BLaER1 treated with 17β-estradiol and CSF1 and Interleukin-3, amounts not matched to agents 10 nM and 100 nM (cell line): ENCODE data around the gene ANGEL1.
A peak's percentile ranks its signal among the peaks of the same experiment; 100 is the strongest.

ENCODE experiments used
- H3K27ac ChIP-seq, 11 experiments: shearing (Covaris generic); formaldehyde crosslinking; 2 replicates each; pipeline ENCODE4 v1.8.1; 2022
- H3K27me3 ChIP-seq, 11 experiments: shearing (Covaris generic); formaldehyde crosslinking; 2 replicates each; pipeline ENCODE4 v1.8.1; 2022
- H3K36me3 ChIP-seq, 11 experiments: shearing (Covaris generic); formaldehyde crosslinking; 2 replicates each; pipeline ENCODE4 v1.8.1; 2022
- H3K4me1 ChIP-seq, 10 experiments: shearing (Covaris generic); formaldehyde crosslinking; 2 replicates each; pipeline ENCODE4 v1.8.1; 2022
- H3K4me2 ChIP-seq, 11 experiments: shearing (Covaris generic); formaldehyde crosslinking; 2 replicates each; pipeline ENCODE4 v1.8.1; 2022
- H3K4me3 ChIP-seq, 10 experiments: shearing (Covaris generic); formaldehyde crosslinking; 2 replicates each; pipeline ENCODE4 v1.8.1; 2022
- H3K9ac ChIP-seq, 11 experiments: shearing (Covaris generic); formaldehyde crosslinking; 2 replicates each; pipeline ENCODE4 v1.8.1; 2022
- H3K9me3 ChIP-seq, 11 experiments: shearing (Covaris generic); formaldehyde crosslinking; replicated peaks in 1 of 11; 2 replicates each; pipeline ENCODE4 v1.8.1; 2022
- H4K20me1 ChIP-seq, 11 experiments: shearing (Covaris generic); formaldehyde crosslinking; 2 replicates each; pipeline ENCODE4 v1.8.1; 2022
- Cebpa-rat ChIP-seq, 11 experiments: shearing (Covaris generic); IDR thresholded peaks; 2 replicates each; pipeline ENCODE4 v1.8.1; 2022

ANGEL1 gene

DNA sequence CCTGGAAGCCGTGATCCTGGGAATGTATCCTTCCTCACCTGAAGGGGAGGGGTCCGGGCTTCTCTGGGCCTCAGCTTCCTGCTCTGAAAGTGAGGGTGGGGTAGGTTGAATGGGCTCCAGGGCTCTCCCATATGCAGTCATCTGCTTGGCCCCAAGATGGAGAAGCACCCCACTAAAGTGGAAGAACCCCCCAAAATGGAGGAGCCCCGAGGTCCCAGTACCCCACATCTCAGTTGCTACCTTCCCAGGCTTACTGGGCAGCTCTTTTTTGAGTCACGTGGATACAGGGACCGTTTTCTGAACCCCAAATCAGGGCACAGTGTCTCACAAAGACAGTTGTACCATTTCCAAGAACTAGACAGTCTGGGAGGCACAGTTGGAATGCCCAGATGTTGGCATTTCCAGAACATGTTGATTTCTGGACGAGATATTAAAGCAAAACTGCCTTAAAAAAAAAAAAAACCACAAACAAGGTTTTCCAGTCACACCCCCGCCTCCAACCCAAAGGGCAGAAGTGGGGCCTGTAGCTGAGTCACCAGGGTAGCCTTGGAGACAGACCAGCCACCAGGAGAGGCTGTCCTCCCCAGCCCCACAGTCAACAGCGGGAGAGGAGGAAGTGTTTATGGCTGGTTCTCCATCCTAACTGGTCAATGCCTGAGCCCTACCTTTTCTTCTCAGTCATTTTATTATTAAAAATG lies 39.3 kb downstream of the ANGEL1 start:
- Histone ChIP-seq H3K27ac (peak overlapping the region in 8 of 11 experiments; percentile 13 to 90 (median 72); a peak in 13 of 22 replicates), H3K4me3 (peak overlapping the region in 5 of 10 experiments; percentile 6 to 48 (median 26); a peak in 7 of 20 replicates), H3K4me2 (peak overlapping the region; percentile 8 to 98 (median 77); a peak in 20 of 22 replicates), H4K20me1 (no peaks in the 10 kb centered on the region; a peak in 1 of 22 replicates), H3K36me3 (peaks cover 0 to under 1% (median 0%) of the 10 kb centered on the region in 11 experiments; a peak in 4 of 22 replicates), H3K9me3 (no peaks in the 10 kb centered on the region), H3K9ac (peak overlapping the region in 7 of 11 experiments; percentile 1 to 79 (median 60); a peak in 10 of 22 replicates), H3K4me1 (peaks cover 33 to 100% (median 76%) of the 10 kb centered on the region in 10 experiments), H3K27me3 (no peaks in the 10 kb centered on the region)
- TF ChIP-seq Cebpa-rat (IDR thresholded peaks at IDR 0.05), result no peak

GRCh38 chr14:76772300-76773187 lies 40.1 kb downstream of the ANGEL1 start:
- Histone ChIP-seq H3K36me3 (no peaks in the 10 kb centered on the region; a peak in 1 of 22 replicates), H3K4me2 (peak overlapping the region; percentile 8 to 98 (median 77); a peak in 18 of 22 replicates), H3K27me3 (no peaks in the 10 kb centered on the region), H4K20me1 (no peaks in the 10 kb centered on the region; a peak in 1 of 22 replicates), H3K9ac (peak overlapping the region in 7 of 11 experiments; percentile 1 to 79 (median 60); a peak in 9 of 22 replicates), H3K27ac (peak overlapping the region in 8 of 11 experiments; percentile 13 to 90 (median 72); a peak in 13 of 22 replicates), H3K4me1 (peaks cover 41 to 100% (median 81%) of the 10 kb centered on the region in 10 experiments), H3K9me3 (no peaks in the 10 kb centered on the region), H3K4me3 (peak overlapping the region in 5 of 10 experiments; percentile 6 to 48 (median 26); a peak in 6 of 20 replicates)
- no peak for TF ChIP-seq Cebpa-rat (IDR thresholded peaks at IDR 0.05)

GRCh38 chr14:76771437-76771980 lies 41.2 kb downstream of the ANGEL1 start:
- H3K9ac ChIP-seq, result peak overlapping the region in 1 of 11 experiments; percentile 21; a peak in 1 of 22 replicates
- no peak for TF ChIP-seq Cebpa-rat (IDR thresholded peaks at IDR 0.05)
- peak overlapping the region in 10 of 11 experiments; percentile 11 to 98 (median 64); a peak in 19 of 22 replicates for H3K4me2 ChIP-seq

GRCh38 chr14:76770521-76771436 lies 41.9 kb downstream of the ANGEL1 start:
- Histone ChIP-seq H3K4me3 (no peak overlapping the region), H3K27me3 (no peaks in the 10 kb centered on the region), H3K4me2 (peak overlapping the region in 10 of 11 experiments; percentile 11 to 98 (median 64); a peak in 17 of 22 replicates), H3K27ac (peak overlapping the region in 3 of 11 experiments; percentile 28 to 90 (median 89); a peak in 6 of 22 replicates), H3K36me3 (no peaks in the 10 kb centered on the region; a peak in 1 of 22 replicates), H3K9me3 (no peaks in the 10 kb centered on the region), H3K4me1 (peaks cover 40 to 98% (median 76%) of the 10 kb centered on the region in 10 experiments), H4K20me1 (no peaks in the 10 kb centered on the region), H3K9ac (no peak overlapping the region)
- TF ChIP-seq Cebpa-rat (IDR thresholded peaks at IDR 0.05), result no peak

More at GRCh38 chr14:76771437-76771980, 41.2 kb downstream of the ANGEL1 start:
- Histone ChIP-seq H4K20me1 (no peaks in the 10 kb centered on the region), H3K27ac (peak overlapping the region in 3 of 11 experiments; percentile 28 to 90 (median 89); a peak in 5 of 22 replicates), H3K27me3 (no peaks in the 10 kb centered on the region), H3K4me3 (no peak overlapping the region), H3K9me3 (no peaks in the 10 kb centered on the region), H3K4me1 (peaks cover 41 to 98% (median 78%) of the 10 kb centered on the region in 10 experiments), H3K36me3 (no peaks in the 10 kb centered on the region)

- no peaks in the 10 kb centered on the region for H3K27me3 ChIP-seq
- H3K9ac ChIP-seq, result no peak overlapping the region
- H3K9me3 ChIP-seq, result no peaks in the 10 kb centered on the region
- H3K4me1 ChIP-seq, result peaks cover 40 to 98% (median 77%) of the 10 kb centered on the region in 10 experiments
- peak overlapping the region in 2 of 11 experiments; percentile 80 to 89; a peak in 4 of 22 replicates for H3K27ac ChIP-seq
- peak overlapping the region in 7 of 11 experiments; percentile 74 to 98 (median 90); a peak in 11 of 22 replicates for H3K4me2 ChIP-seq
- no peak for TF ChIP-seq Cebpa-rat (IDR thresholded peaks at IDR 0.05)
- no peaks in the 10 kb centered on the region for H4K20me1 ChIP-seq
- H3K36me3 ChIP-seq, result no peaks in the 10 kb centered on the region; a peak in 1 of 22 replicates
- no peak overlapping the region for H3K4me3 ChIP-seq
Measured at GRCh38 chr14:76769636-76770292, 42.9 kb downstream of the ANGEL1 start.

DNA sequence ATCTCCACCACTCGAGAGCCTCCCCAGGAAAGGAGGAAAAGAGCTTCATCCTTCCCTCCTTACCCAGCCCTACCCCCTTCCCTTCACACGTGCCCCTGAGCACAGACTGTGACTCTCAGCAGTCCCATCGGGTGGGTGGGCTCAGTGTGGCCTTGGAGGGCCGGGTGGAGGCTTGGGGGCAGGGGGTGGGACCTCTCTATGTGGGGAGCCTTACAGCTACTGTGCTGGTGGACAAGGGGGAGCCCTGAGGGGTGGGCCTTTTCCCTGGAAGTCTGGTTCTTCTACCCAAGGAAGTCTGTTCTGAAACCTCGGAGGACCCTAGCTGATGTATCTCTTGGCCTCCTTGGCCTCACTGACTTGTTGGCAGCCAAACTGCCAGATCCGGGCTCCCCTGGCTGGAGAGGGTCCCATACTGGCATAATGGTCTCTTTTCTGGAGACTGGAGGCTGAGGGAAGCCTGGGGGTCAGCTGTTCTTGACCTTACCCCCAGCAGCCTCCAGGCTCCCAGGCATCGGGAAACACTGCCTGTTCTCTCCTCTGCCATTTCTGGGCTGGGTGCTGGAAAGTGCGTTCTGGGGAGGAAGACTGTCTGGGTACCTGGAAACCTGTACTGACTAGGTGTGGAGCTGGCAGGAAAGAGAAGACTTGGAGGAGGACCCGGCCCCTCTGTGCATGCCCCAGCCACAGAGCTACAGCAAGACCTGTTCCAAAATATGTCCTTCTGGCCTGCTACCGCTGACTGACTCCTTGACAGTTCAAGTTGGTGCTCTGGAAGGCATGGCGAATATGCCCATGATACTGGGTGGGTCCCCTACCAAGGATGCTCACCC lies 43.8 kb downstream of the ANGEL1 start:
- no peaks in the 10 kb centered on the region for H3K9me3 ChIP-seq
- no peak for TF ChIP-seq Cebpa-rat (IDR thresholded peaks at IDR 0.05)
- peaks cover 0 to 5% (median 1%) of the 10 kb centered on the region in 11 experiments; a peak in 6 of 22 replicates for H3K27me3 ChIP-seq
- H3K27ac ChIP-seq, result peak overlapping the region; percentile 46 to 89 (median 73)
- H3K9ac ChIP-seq, result peak overlapping the region in 10 of 11 experiments; percentile 29 to 70 (median 58); a peak in 20 of 22 replicates
- H3K4me2 ChIP-seq, result peak overlapping the region; percentile 74 to 98 (median 90)
- peaks cover 44 to 97% (median 68%) of the 10 kb centered on the region in 10 experiments for H3K4me1 ChIP-seq
- H4K20me1 ChIP-seq, result no peaks in the 10 kb centered on the region
- peak overlapping the region in 4 of 10 experiments; percentile 9 to 27 (median 15); a peak in 5 of 20 replicates for H3K4me3 ChIP-seq
- H3K36me3 ChIP-seq, result no peaks in the 10 kb centered on the region; a peak in 1 of 22 replicates
